AG09319 (cell line): ENCODE data around the gene UPK2.

Experiments used
- DNase-seq: peaks from one replicate; pipeline ENCODE4 v3.0.0-alpha.2; 2010; ENCODE audit warnings: low read depth; ENCODE audit errors: extremely low read depth
- TF ChIP-seq, protein P1 (sequence below): IDR thresholded peaks from 2 replicates; pipeline ENCODE4 v1.5.1; 2011; ENCODE audit warnings: low read depth, mild to moderate bottlenecking, inconsistent platforms, low read length, moderate library complexity

Gene UPK2

DNA sequence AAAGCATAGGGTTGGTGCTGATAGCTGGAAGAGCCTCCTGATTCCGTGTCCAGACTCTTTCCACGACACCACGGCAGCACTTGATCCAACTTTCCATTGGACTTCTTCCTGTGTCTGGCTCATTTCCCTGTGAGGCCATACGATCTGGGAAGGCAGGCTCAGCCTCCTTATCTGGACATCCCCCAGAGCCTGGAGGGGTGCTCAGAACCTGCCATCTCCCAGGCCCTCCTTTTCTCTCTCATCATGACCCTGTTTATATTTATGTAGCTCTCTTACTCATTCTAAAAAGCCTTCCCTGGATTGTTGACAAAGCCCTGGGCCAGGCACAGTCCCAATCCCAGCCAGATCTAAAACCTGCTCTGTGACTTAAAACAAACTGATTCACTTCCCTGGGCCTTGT, 22.6 kb upstream of the UPK2 start:
- DNase-seq = no peak
- TF ChIP-seq, protein P1, sequence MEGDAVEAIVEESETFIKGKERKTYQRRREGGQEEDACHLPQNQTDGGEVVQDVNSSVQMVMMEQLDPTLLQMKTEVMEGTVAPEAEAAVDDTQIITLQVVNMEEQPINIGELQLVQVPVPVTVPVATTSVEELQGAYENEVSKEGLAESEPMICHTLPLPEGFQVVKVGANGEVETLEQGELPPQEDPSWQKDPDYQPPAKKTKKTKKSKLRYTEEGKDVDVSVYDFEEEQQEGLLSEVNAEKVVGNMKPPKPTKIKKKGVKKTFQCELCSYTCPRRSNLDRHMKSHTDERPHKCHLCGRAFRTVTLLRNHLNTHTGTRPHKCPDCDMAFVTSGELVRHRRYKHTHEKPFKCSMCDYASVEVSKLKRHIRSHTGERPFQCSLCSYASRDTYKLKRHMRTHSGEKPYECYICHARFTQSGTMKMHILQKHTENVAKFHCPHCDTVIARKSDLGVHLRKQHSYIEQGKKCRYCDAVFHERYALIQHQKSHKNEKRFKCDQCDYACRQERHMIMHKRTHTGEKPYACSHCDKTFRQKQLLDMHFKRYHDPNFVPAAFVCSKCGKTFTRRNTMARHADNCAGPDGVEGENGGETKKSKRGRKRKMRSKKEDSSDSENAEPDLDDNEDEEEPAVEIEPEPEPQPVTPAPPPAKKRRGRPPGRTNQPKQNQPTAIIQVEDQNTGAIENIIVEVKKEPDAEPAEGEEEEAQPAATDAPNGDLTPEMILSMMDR = no peak

DNA sequence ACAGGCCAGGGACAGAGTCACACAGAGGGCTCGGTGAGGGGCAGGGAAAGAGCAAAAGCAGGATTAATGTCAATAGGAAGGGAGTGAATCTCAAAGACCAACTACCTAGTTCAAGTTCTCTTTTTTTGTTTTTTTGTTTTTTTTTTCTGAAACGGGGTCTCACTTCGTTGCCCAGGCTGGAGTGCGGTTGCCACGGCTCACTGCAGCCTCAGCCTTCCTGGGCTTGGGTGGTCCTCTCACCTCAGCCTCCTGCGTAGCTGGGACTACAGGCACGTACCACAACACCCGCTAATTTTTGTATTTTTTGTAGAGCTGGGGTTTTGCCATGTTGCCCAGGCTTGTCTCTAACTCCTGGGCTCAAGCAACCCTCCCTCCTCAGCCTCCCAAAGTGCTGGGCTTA, 20.7 kb upstream of the UPK2 start:
- DNase-seq = no peak
- TF ChIP-seq, protein P1 = no peak

DNA sequence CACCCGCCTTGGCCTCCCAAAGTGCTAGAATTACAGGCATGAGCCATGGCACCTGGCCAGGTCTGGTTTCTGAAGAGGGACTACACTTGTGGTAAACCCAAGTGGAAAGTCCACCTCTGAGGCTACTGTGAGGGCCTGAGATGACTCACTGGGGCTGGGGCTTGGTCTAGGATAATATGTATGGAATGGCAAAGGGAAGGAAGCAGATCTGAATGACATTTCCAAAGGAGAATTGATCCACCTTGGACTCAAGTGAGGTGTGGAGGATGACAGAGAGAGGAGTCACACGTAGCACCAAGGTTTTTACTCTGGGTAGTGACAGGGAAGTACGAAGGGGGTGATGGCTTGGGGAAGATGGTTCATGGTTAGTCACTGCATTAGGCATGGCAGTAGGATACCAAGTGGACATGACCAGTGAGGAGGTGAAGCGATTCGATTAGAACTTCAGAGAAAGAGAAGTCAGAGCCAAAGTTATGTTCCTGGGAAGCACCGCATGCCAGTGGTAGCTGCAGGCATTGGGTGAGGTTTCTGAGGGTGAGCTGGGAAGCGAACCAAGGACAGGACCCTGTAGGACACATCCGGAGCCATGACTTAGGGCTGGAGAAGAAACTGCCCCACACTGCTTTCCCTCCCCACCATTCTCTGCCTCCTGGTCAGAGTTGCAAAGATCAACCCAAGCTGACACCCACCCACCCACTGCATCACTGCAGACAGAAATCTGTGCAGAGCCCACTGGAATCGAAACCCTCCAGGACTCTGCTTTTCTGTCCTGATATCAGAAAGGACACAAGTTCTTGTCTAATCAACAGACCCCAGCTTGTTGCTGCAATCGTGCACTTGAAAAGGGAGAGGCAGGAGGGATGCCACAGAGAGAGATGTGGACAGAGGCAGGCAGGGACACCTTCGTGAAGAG, 17.4 kb upstream of the UPK2 start:
- no peak for DNase-seq
- TF ChIP-seq, protein P1 = no peak

DNA sequence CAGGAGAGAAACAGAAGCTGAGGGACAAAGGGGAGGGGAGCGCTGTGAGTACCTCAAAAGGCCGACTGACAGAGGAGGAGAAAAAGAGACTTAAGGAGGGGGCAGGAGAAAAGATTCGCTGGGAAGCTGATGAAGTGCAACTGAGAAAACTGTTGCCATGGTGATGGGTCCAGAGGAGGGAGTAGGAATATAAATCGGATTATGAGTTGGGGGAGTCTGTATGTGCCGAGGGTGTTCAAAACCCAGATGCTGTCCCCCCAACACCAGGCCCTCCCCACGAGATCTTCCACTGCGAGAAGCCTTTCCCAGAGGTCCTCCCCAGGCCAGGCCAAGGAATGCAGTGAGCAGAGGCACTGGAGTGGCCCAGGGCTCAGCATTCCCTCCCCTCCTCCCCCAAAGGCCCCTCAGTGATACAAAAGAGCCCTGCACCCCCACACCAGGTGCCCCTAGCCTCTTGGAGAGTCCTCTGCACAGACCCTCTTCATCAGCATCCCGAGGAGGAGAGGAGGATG, 16.6 kb upstream of the UPK2 start:
- DNase-seq = no peak
- TF ChIP-seq, protein P1 = no peak

DNA sequence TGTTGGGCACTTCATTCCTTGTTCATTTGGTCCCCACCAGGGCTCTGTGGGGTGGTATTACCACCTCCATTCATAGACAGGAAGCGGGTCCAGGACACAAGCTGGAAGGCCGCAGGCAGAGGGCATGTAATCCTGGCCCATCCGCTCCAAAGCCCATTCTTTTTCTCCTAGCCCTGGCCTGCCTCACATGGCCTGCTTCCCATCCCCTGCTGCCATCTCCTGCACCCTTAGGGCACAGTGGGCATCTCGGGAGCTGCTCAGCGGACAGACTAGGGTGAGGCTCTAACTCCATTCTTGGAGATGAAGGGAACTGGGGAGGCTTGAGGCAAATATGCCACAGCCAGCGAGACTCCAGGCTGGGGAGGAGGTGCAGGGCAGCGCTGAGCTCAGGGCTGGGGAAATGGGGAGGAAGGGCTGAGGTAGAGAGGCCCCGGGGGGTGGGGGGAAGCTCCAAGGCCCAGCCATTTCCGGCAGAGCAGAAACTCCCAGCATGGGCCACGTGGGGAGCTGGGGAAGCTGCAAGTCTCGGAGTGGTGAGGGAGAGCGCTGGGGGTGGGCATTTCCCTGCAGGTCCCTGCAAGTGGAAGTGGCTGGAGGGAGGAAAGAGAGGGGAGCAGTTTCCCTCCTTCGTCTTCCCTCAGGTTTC, 16.0 kb upstream of the UPK2 start:
- no peak for DNase-seq
- TF ChIP-seq, protein P1 = no peak

DNA sequence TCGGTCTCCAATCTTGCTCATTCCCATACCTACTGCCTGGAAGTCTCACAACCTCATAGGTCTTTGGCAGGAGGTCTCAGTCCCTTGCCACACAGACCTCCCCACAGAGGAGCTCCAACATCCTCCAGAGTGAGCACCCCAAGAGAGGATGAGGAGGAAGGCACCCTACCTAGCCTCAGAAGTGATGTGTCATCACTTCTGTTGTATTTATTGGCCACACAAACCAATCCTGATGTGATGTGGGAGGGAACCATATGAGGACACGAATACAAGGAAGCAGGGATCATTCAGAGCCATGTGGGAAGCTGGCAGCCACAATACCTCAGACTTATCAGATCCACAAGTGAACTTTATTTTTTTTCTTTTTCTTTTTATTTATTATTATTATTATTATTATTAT, 9.0 kb upstream of the UPK2 start:
- no peak for DNase-seq
- TF ChIP-seq, protein P1 = no peak

DNA sequence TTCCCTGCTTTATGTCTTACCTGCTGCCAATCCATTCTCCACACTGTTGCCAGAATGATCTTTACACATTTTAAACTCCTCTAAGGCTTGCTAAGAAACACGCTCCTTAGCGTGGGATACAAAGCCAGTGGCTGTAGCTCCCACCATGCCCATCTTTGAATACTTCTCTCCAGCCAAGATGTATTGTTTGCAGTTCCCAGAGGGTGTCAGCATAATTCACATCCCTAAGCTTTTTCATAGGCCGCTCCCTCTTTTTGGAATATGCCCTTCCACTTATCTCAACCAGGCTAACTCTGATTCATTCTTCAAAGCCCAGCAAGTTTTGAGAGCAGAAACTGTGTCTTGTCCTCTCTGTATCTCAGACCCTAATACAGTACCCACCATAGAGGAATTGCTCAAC, 8.1 kb upstream of the UPK2 start:
- DNase-seq = no peak
- TF ChIP-seq, protein P1 = no peak
